DMS114 treated with DMSO at 0.1 percent for 48 hours (cell line): Measurements from ENCODE around the gene RAB3IL1.
"Not testable (repeated sequence)": the region's sequence is repeated elsewhere in the genome, so short reads cannot be mapped to it uniquely, and the experiment has no call there.

Experiments
- DNase-seq: peaks from one replicate; lab custom pipeline; 2025; ENCODE audit not compliant: unreplicated experiment; lab: John Stamatoyannopoulos, UW

The RAB3IL1 gene

GRCh38 chr11:61887839-61888494 is 29.4 kb downstream of the RAB3IL1 start:
- DNase-seq, result no peak

DNA sequence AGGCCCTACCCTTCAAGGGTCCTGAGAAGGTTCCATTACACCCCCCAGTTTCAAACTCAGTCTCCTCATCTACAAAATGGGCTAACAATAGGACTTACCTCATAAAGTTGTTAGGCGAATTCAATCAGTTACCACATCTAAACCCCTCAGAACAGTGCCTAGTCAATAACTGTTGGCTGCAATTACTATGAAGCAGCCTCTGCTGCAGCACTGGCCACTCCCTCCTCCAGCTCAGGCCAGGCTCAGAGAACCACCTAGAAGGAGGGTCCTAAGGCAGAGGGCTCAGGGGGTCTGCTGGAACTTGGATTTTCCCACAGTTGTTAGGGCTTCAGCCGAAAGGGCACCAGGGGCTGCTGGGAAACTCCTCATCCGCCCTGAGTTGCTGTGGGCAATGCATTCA is 30.7 kb downstream of the RAB3IL1 start:
- no peak for DNase-seq

GRCh38 chr11:61885784-61886580 is 31.4 kb downstream of the RAB3IL1 start:
- DNase-seq, result no peak

DNA sequence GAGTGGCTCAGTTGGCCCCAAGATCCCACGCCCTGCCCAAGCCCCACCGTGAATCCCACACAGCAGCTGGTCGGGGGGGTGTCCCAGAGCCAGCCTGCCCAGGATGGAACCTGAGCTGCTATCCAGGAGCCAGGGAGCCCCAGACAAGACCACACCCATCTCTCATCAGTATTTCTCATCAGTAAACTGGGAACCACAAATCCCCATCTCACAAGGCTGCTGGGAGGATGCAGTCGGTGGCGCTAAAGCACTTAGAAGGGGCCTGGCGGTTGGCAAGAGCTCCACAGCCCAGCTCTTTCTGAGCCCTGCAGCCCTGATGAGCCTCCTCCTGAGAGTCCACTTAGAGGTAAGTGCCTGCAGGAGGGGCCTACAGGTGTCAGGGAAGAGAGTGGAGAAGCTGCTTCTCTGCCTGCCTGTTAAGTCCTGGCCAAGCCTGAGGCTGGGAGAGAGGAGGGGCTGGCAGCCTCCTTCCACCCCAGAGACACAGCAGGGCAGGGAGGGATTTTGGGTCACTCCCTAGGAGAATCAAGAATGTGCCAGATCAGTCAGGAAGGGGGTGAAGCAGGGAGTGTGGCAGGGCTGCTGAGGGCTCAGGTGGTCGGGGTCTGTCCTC is 32.1 kb downstream of the RAB3IL1 start:
- no peak for DNase-seq

- DNase-seq, result no peak
Observed at GRCh38 chr11:61883947-61884346, 33.4 kb downstream of the RAB3IL1 start.

DNA sequence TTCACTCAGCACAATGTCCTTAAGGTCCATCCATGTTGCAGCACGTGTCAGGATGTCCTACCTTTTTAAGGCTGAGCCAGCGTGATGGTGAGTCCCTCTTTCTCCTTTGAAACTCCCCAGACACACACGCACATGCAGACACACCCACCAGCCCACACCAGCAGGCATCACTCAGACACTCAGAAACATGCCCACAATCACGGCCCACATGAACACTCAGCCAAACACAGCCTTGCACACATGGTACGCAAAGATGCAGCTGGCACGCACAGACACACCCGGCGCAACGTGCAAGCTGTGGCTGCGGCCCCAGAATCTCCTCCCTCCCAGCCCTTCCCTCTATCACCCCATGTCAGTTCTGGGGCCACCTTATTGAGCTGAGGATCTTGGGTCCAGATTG is 34.0 kb downstream of the RAB3IL1 start:
- DNase-seq, result no peak

DNA sequence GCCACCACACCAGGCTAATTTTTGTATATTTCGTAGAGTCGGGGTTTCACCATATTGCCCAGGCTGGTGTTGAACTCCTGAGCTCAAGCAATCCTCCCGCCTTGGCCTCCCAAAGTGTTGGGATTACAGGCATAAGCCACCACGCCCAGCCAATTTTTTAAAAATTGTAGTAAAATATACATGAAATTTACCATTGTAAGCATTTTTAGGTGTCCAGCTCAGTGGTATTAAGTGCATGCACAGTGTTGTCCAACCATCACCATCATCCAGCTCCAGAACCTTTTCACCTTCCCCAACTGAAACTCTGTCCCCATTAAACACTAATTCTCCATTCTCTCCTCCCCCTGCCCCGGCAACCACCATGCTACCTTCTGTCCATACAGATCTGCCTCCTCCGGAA is 34.5 kb downstream of the RAB3IL1 start:
- no peak for DNase-seq

GRCh38 chr11:61882267-61882666 is 35.1 kb downstream of the RAB3IL1 start:
- not testable (repeated sequence) for DNase-seq

GRCh38 chr11:61881397-61881796 is 36.0 kb downstream of the RAB3IL1 start:
- no peak for DNase-seq

GRCh38 chr11:61880454-61880853 is 36.9 kb downstream of the RAB3IL1 start:
- DNase-seq, result no peak

- DNase-seq, result no peak
Observed at GRCh38 chr11:61880031-61880430, 37.3 kb downstream of the RAB3IL1 start.

- DNase-seq, result no peak
Observed at GRCh38 chr11:61879152-61879551, 38.2 kb downstream of the RAB3IL1 start.

GRCh38 chr11:61875698-61876097 is 41.7 kb downstream of the RAB3IL1 start:
- DNase-seq, result no peak

DNA sequence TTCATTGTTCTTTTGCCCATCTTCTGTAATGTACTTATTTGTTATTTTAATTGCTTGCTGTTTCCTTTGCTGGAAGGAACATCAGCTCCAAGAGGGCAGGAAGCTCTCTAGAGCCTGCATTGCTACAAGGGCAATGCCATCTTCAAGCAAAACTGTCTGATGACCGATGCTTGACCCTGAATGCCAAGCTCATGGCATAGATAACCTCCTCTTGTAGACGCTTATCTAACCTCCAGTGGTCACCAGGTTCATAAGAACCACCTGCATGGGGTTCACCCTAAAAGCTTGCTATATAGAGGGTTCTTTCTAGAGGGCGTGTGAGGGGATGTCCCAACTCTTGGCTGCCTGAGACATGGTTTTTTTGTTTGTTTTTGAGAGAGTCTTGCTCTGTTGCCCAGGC is 42.5 kb downstream of the RAB3IL1 start:
- no peak for DNase-seq

DNA sequence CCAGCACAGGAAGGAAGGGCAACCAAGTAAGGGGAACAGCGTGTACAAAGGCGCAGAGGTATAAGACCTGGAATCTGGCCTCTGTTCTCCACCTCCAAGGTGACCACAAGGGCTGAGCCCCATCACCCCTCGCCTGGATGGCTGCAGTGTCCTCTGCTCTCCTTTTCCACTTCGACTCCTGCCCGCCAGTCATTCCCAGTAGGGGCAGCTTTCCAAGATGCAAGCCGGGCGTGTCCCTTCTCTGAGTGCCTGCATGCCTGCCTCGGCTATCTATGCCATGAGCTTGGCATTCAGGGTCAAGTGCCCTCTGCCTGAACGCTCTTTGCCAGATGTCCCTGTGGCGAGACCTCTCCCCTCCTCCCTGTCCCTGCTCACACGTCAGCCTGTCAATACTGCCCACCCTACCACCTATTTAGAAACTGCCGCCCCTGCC is 43.0 kb downstream of the RAB3IL1 start:
- no peak for DNase-seq

DNA sequence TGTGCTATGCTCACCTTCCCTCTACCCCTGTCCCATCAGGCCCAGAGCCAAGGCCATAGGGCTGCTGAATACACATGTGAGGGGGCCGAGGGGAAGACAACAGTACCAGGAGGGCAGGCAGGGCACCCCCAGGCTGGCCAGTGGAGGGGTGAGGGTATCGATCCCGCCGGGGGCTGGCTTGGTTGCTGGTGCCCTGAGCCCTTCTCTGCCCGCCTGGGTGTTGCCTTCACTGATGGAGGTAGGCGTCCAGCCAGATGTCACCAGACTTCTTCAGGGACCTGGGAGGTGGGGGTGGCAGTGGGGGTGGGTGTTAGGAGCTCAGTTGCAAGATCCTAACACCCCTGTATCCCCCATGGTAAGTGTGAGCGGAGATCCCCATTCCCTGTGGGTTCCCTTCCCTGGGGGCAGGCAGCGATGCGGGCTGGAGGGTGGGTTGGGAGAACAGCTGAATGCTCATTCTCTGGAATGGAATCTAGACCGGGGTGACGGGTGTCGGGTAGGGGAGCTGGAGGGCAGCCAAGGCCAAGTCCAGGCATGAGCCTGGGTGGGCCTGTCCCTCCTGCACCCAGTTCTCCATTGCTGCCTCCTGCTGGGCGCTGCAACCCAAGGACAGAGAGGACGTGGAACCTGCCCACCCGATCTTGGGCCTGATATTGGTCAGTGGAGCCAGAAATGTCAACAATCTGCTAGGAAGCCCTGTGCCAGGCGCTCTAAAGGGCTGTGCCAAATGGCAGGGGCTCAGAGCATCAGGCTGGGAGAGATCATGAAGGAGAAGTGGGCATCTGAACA is 43.6 kb downstream of the RAB3IL1 start:
- DNase-seq, result no peak

- no peak for DNase-seq
Observed at GRCh38 chr11:61872935-61873565, 44.3 kb downstream of the RAB3IL1 start.

DNA sequence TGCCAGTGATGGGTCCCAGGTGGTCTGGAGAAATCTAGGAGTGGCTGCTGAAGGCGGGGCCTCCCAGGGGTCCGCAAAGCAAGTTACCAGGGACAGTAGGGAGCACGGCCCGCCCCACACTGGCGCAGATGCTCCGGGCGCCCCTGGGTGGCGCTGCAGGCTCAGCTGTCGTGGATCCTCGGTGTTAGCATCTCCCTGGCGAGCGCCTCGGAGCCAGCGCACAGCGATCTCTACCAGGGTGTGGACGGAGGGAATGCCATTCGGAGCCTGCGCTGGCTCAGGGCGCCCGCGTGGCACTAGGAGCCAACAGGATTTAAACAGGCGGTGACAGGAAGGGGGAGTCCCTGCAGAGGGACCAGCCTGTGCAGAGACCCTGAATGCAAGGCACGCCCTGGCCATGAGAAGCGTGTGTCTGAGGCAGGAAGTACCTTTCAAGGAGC is 46.2 kb downstream of the RAB3IL1 start:
- no peak for DNase-seq

DNA sequence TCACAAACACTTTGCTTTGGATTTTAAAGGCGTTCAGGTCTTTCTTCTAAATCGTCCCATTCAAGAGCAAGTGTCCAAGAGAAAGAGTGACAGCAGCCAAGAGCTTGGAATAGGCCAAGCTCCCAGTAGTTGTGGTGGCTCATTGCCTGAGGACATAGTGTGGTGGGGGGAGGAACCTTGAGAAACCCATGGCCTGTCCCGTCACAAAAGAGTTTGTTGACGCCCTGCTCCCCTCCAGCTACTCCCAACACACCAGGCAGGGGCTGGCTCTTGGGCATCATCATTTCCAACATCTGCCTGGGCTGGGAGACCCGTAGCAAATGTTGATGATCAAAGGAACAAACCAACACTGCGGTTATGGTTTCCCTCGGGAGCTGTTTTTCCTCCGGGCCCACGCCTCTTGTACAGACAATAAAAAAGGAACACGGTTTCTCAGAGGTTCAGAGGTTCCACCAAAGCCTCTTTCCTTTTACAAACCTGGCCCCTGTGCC is 46.8 kb downstream of the RAB3IL1 start:
- DNase-seq, result no peak

- no peak for DNase-seq
Observed at GRCh38 chr11:61869708-61870451, 47.5 kb downstream of the RAB3IL1 start.
